Gastrocnemius medialis (tissue), 4 donors: ENCODE data around the gene GADD45G.

ENCODE experiments used
- POLR2A ChIP-seq, 2 donors: fragments of 450-650 bp; IDR thresholded peaks; one replicate each; pipeline ENCODE4 v1.6.1; 2017; ENCODE audit warnings: antibody characterized with exemption in 2 of 2, mild to moderate bottlenecking in 2 of 2, moderate library complexity in 2 of 2
- TF ChIP-seq, protein P1 (sequence below), 5 experiments: fragments of 450-650 bp in 3 of 5; fragments of 200-600 bp in 2 of 5; sonication (generic) in 2 of 5; IDR thresholded peaks in 4 of 5; conservative IDR thresholded peaks in 1 of 5; 1 replicate in 4 of 5; 2 replicates in 1 of 5; pipeline ENCODE4 v1.5.1; 2016 to 2019; ENCODE audit warnings: antibody characterized with exemption in 5 of 5, mild to moderate bottlenecking in 3 of 5, moderate library complexity in 3 of 5

GRCh38 chr9:89631384-89631783 is 26.6 kb downstream of the GADD45G start:
- TF ChIP-seq, protein P1, sequence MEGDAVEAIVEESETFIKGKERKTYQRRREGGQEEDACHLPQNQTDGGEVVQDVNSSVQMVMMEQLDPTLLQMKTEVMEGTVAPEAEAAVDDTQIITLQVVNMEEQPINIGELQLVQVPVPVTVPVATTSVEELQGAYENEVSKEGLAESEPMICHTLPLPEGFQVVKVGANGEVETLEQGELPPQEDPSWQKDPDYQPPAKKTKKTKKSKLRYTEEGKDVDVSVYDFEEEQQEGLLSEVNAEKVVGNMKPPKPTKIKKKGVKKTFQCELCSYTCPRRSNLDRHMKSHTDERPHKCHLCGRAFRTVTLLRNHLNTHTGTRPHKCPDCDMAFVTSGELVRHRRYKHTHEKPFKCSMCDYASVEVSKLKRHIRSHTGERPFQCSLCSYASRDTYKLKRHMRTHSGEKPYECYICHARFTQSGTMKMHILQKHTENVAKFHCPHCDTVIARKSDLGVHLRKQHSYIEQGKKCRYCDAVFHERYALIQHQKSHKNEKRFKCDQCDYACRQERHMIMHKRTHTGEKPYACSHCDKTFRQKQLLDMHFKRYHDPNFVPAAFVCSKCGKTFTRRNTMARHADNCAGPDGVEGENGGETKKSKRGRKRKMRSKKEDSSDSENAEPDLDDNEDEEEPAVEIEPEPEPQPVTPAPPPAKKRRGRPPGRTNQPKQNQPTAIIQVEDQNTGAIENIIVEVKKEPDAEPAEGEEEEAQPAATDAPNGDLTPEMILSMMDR (IDR thresholded peaks at IDR 0.05 in 4 of 5, conservative IDR thresholded peaks at IDR 0.05 in 1 of 5), result no peak
- TF ChIP-seq POLR2A (IDR thresholded peaks at IDR 0.05), result no peak
